HCT116 (cell line): ENCODE measurements around the gene FOXA1. TPM values are rescaled to one million over a fixed set of nuclear protein-coding genes. Genes with fewer than 3 reads are reported as not detected.

Experiments
- ATAC-seq: fragments of 200-7000 bp; cut with Tn5 transposase; 2 replicates; pipeline ENCODE4 v1.9.1; 2020; ENCODE audit warnings: mild to moderate bottlenecking, moderate library complexity
- BruUV-seq: library from RNA; stranded (reverse); fragments of 400-500 nt; replicated peaks from 2 replicates; lab custom pipeline; 2021; lab: Mats Ljungman, UMichigan
- CTCF ChIA-PET: fragments of 300-600 bp; sonication (Branson Sonifier 250); formaldehyde crosslinking; loops from one replicate; lab custom pipeline; 2021; ENCODE audit warnings: antibody characterized with exemption; lab: Charles Lee
- POLR2A ChIA-PET: fragments of 300-600, 350-600 bp; sonication (Branson Sonifier 250); formaldehyde crosslinking; loops from one replicate; lab custom pipeline; 2021; ENCODE audit warnings: antibody characterized with exemption; lab: Charles Lee
- RAD21 ChIA-PET, 2 experiments: fragments of 300-600 bp; sonication (Branson Sonifier 250); formaldehyde crosslinking; loops; one replicate each; lab custom pipeline; 2023; ENCODE audit warnings: low total read pairs in 2 of 2; ENCODE audit not compliant: uncharacterized antibody in 2 of 2, unreplicated experiment in 2 of 2, low non-redundant PET in 1 of 2; lab: Charles Lee
- DNase-seq: peaks from one replicate; pipeline ENCODE4 v3.0.0-alpha.2; 2010; ENCODE audit warnings: low read depth, low spot score
- H2AFZ ChIP-seq: fragments of 200-600 bp; shearing (Covaris generic), sonication (generic); 2 replicates; pipeline ENCODE4 v1.6.1; 2017; ENCODE audit warnings: low read depth, mixed run types, mixed read lengths, antibody characterized with exemption, low read length; ENCODE audit not compliant: poor library complexity, severe bottlenecking
- H3K27ac ChIP-seq: 2 replicates; pipeline ENCODE4 v1.5.1; 2012; ENCODE audit warnings: low read depth, low read length
- H3K27me3 ChIP-seq: fragments of 200-600 bp; sonication (generic); 2 replicates; pipeline ENCODE4 v1.6.1; 2016; ENCODE audit warnings: mixed run types, low read length, mixed read lengths; ENCODE audit not compliant: insufficient read depth
- H3K36me3 ChIP-seq, 2 experiments: fragments of 200-500 bp in 1 of 2; fragments of 200-600 bp in 1 of 2; sonication (Bioruptor generic) in 1 of 2; sonication (generic) in 1 of 2; 2 replicates each; pipeline versions ENCODE4 v1.5.1 to v1.6.1; 2014 to 2016; ENCODE audit warnings: low read length in 2 of 2, inconsistent platforms in 1 of 2, mixed read lengths in 1 of 2, mixed run types in 1 of 2; ENCODE audit not compliant: insufficient read depth in 2 of 2, control insufficient read depth in 1 of 2
- H3K4me1 ChIP-seq, 2 experiments: fragments of 200-600 bp in 1 of 2; sonication (generic) in 1 of 2; 2 replicates each; pipeline versions ENCODE4 v1.5.1 to v1.6.1; 2012 to 2017; ENCODE audit warnings: low read length in 2 of 2, inconsistent platforms in 1 of 2, mild to moderate bottlenecking in 1 of 2, mixed read lengths in 1 of 2, mixed run types in 1 of 2, moderate library complexity in 1 of 2; ENCODE audit not compliant: insufficient read depth in 2 of 2, control insufficient read depth in 1 of 2
- H3K4me2 ChIP-seq: fragments of 200-600 bp; sonication (generic); 2 replicates; pipeline ENCODE4 v1.6.1; 2017; ENCODE audit warnings: mixed run types, low read length, mixed read lengths
- H3K4me3 ChIP-seq, 2 experiments: fragments of 200-600 bp in 1 of 2; sonication (generic) in 1 of 2; replicated peaks in 1 of 2; 2 replicates each; pipeline ENCODE4 v1.5.1; 2011 to 2016; ENCODE audit warnings: low read length in 2 of 2, control low read depth in 1 of 2, low read depth in 1 of 2, mild to moderate bottlenecking in 1 of 2, mixed read lengths in 1 of 2, mixed run types in 1 of 2
- H3K79me2 ChIP-seq: fragments of 200-600 bp; sonication (generic); 2 replicates; pipeline ENCODE4 v1.6.1; 2017; ENCODE audit warnings: mild to moderate bottlenecking, mixed run types, low read length, moderate library complexity, mixed read lengths; ENCODE audit not compliant: insufficient read depth
- H3K9ac ChIP-seq: fragments of 200-600 bp; sonication (generic); 2 replicates; pipeline ENCODE4 v1.6.1; 2016; ENCODE audit warnings: low read length, mixed read lengths
- H3K9me2 ChIP-seq: fragments of 200-600 bp; sonication (generic), shearing (Covaris generic); 2 replicates; pipeline ENCODE4 v1.6.1; 2017; ENCODE audit warnings: mixed run types, mild to moderate bottlenecking, moderate library complexity; ENCODE audit not compliant: insufficient read depth
- H3K9me3 ChIP-seq, 2 experiments: fragments of 200-500 bp in 1 of 2; fragments of 200-600 bp in 1 of 2; sonication (Bioruptor generic) in 1 of 2; sonication (generic) in 1 of 2; 2 replicates each; pipeline ENCODE4 v1.6.1; 2014 to 2017; ENCODE audit warnings: low read length in 2 of 2, mixed read lengths in 2 of 2, inconsistent platforms in 1 of 2, low read depth in 1 of 2, mild to moderate bottlenecking in 1 of 2, mixed run types in 1 of 2, moderate library complexity in 1 of 2; ENCODE audit not compliant: control insufficient read depth in 1 of 2, insufficient read depth in 1 of 2
- H4K20me1 ChIP-seq: fragments of 200-600 bp; sonication (generic), shearing (Covaris generic); 2 replicates; pipeline ENCODE4 v1.6.1; 2017; ENCODE audit warnings: mixed run types, mild to moderate bottlenecking, moderate library complexity; ENCODE audit not compliant: insufficient read depth
- EGR1 ChIP-seq: IDR thresholded peaks from 2 replicates; pipeline ENCODE4 v1.6.1; 2012; ENCODE audit warnings: low read depth
- REST ChIP-seq: IDR thresholded peaks from 2 replicates; pipeline ENCODE4 v1.6.1; 2012; ENCODE audit warnings: low read depth
- ZNF274 ChIP-seq: fragments of 200-500 bp; sonication (Bioruptor generic); IDR thresholded peaks from 2 replicates; pipeline ENCODE4 v1.6.1; 2014; ENCODE audit warnings: mild to moderate bottlenecking, low read depth, low read length, inconsistent platforms
- intact Hi-C: fragments of 100-400 bp; cut with micrococcal nuclease; formaldehyde crosslinking; loops from 2 replicates; pipeline ENCODE4 v1.10.0; 2022
- total RNA-seq: library from RNA; stranded (reverse); gene quantifications from one replicate; pipeline ENCODE4 v1.2.1, GENCODE V29; 2021; ENCODE audit not compliant: unreplicated experiment
- TF ChIP-seq, protein P1 (sequence below), 3 experiments: fragments of 200-600 bp in 1 of 3; sonication (generic) in 1 of 3; IDR thresholded peaks in 2 of 3; conservative IDR thresholded peaks in 1 of 3; 2 replicates each; pipeline ENCODE4 v1.5.1; 2012 to 2017; ENCODE audit warnings: low read depth in 2 of 3, low read length in 2 of 3, antibody characterized with exemption in 1 of 3, borderline replicate concordance in 1 of 3, control low read depth in 1 of 3, mild to moderate bottlenecking in 1 of 3, mixed read lengths in 1 of 3, mixed run types in 1 of 3, moderate library complexity in 1 of 3; ENCODE audit not compliant: insufficient read depth in 1 of 3

The FOXA1 gene
- total RNA-seq, 1 experiment from 2014 or later: 1.3 TPM

- CTCF ChIA-PET: no interaction called here
- Histone ChIP-seq H2AFZ (no peak overlapping the region), H3K27ac (no peak overlapping the region), H3K4me3 (no peak overlapping the region), H4K20me1 (no peaks in the 10 kb centered on the region), H3K9ac (no peak overlapping the region), H3K4me1 (no peaks in the 10 kb centered on the region), H3K9me3 (no peaks in the 10 kb centered on the region), H3K4me2 (no peak overlapping the region), H3K9me2 (no peaks in the 10 kb centered on the region), H3K27me3 (peaks cover 21% of the 10 kb centered on the region; the same call in 1 of the 2 replicates), H3K36me3 (no peaks in the 10 kb centered on the region), H3K79me2 (no peaks in the 10 kb centered on the region)
- RAD21 ChIA-PET: no interaction called here
- ATAC-seq (no peak), DNase-seq (no peak)
- TF ChIP-seq EGR1: no peak
- TF ChIP-seq REST: no peak
- no peak for TF ChIP-seq ZNF274
- TF ChIP-seq, protein P1, sequence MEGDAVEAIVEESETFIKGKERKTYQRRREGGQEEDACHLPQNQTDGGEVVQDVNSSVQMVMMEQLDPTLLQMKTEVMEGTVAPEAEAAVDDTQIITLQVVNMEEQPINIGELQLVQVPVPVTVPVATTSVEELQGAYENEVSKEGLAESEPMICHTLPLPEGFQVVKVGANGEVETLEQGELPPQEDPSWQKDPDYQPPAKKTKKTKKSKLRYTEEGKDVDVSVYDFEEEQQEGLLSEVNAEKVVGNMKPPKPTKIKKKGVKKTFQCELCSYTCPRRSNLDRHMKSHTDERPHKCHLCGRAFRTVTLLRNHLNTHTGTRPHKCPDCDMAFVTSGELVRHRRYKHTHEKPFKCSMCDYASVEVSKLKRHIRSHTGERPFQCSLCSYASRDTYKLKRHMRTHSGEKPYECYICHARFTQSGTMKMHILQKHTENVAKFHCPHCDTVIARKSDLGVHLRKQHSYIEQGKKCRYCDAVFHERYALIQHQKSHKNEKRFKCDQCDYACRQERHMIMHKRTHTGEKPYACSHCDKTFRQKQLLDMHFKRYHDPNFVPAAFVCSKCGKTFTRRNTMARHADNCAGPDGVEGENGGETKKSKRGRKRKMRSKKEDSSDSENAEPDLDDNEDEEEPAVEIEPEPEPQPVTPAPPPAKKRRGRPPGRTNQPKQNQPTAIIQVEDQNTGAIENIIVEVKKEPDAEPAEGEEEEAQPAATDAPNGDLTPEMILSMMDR (IDR thresholded peaks at IDR 0.05 in 2 of 3, conservative IDR thresholded peaks at IDR 0.05 in 1 of 3; ENCODE audit: borderline replicate concordance in 1 of 3, insufficient read depth in 1 of 3, low read depth in 2 of 3, low read length in 2 of 3): no peak
- intact Hi-C loops: no loop called here
- no TSS peak for BruUV-seq
- POLR2A ChIA-PET: no interaction called here
These were observed 8.7 kb upstream of the FOXA1 start for GRCh38 chr14:37603688-37604251.
